ENCODE data around the gene SLC43A2.

GRCh38 chr17:1584167-1584566, 44.5 kb downstream of the SLC43A2 start:
- TF ChIP-seq POLR2AphosphoS5 (IDR thresholded peaks at IDR 0.05; ENCODE audit: insufficient read depth in 1 of 2, low read depth in 1 of 2) (no peak), CTCF (IDR thresholded peaks at IDR 0.05) (no peak)
